GM12878 (cell line): Measurements from ENCODE around the gene ARHGAP12. TPM values are rescaled to one million over a fixed set of nuclear protein-coding genes. Genes with fewer than 3 reads are reported as not detected.

Experiments
- ATAC-seq: fragments of 200-7000 bp; cut with Tn5 transposase; 3 replicates; pipeline ENCODE4 v1.9.1; 2020; ENCODE audit warnings: mild to moderate bottlenecking, moderate library complexity
- BruUV-seq: library from RNA; stranded (reverse); fragments of 400-500 nt; replicated peaks from 2 replicates; lab custom pipeline; 2021; lab: Mats Ljungman, UMichigan
- CTCF ChIA-PET: fragments of 300-600 bp; sonication (Branson Sonifier 250); formaldehyde crosslinking; extraction: SDS; loops from one replicate; lab custom pipeline; 2021; ENCODE audit warnings: inconsistent platforms; lab: Yijun Ruan, JAX
- POLR2A ChIA-PET: fragments of 350-600 bp; formaldehyde crosslinking; extraction: SDS; loops from one replicate; lab custom pipeline; 2021; ENCODE audit warnings: inconsistent platforms; lab: Charles Lee
- RAD21 ChIA-PET: fragments of 300-600 bp; sonication (Branson Sonifier 250); formaldehyde crosslinking; loops from one replicate; lab custom pipeline; 2023; ENCODE audit warnings: antibody characterized with exemption; ENCODE audit not compliant: unreplicated experiment; lab: Charles Lee
- SMC1A ChIA-PET: fragments of 300-600 bp; sonication (Branson Sonifier 250); formaldehyde crosslinking; loops from one replicate; lab custom pipeline; 2023; ENCODE audit not compliant: unreplicated experiment, uncharacterized antibody; lab: Charles Lee
- DNase-seq: peaks from one replicate; pipeline ENCODE4 v3.0.0-alpha.2; 2011; ENCODE audit warnings: low read depth, low spot score
- FAIRE-seq: peaks from 3 replicates; lab custom pipeline; 2011; peaks lifted over from hg19 to GRCh38; lab: Jason Lieb, UNC
- H2AFZ ChIP-seq: 2 replicates; pipeline ENCODE4 v1.6.0; 2011; ENCODE audit warnings: low read depth, low read length, control low read depth; ENCODE audit not compliant: control insufficient read depth
- H3K27ac ChIP-seq: 2 replicates; pipeline ENCODE4 v1.5.1; 2011; ENCODE audit warnings: control low read depth; ENCODE audit not compliant: control insufficient read depth, insufficient read depth
- H3K27me3 ChIP-seq, 2 experiments: replicated peaks in 1 of 2; 2 replicates each; pipeline versions ENCODE4 v1.6.0 to v1.6.1; 2011; ENCODE audit warnings: low read length in 1 of 2; ENCODE audit not compliant: control insufficient read depth in 2 of 2, insufficient read depth in 2 of 2
- H3K36me3 ChIP-seq, 2 experiments: 2 replicates each; pipeline ENCODE4 v1.5.1; 2011; ENCODE audit warnings: low read length in 1 of 2; ENCODE audit not compliant: control insufficient read depth in 2 of 2, insufficient read depth in 2 of 2
- H3K4me1 ChIP-seq: 2 replicates; pipeline ENCODE4 v1.6.1; 2011; ENCODE audit warnings: mild to moderate bottlenecking, low read length, moderate library complexity, mixed read lengths; ENCODE audit not compliant: control insufficient read depth, insufficient read depth
- H3K4me2 ChIP-seq: 2 replicates; pipeline ENCODE4 v1.6.0; 2011; ENCODE audit warnings: control low read depth; ENCODE audit not compliant: control insufficient read depth, insufficient read depth
- H3K4me3 ChIP-seq: fragments of 200-600 bp; sonication (generic); 2 replicates; pipeline ENCODE4 v1.5.1; 2016
- H3K79me2 ChIP-seq: 2 replicates; pipeline ENCODE4 v1.6.0; 2011; ENCODE audit warnings: low read length; ENCODE audit not compliant: control insufficient read depth, insufficient read depth
- H3K9ac ChIP-seq: 2 replicates; pipeline ENCODE4 v1.8.0; 2011; ENCODE audit warnings: low read length, control low read depth, mixed read lengths; ENCODE audit not compliant: control insufficient read depth, insufficient read depth
- H3K9me3 ChIP-seq: replicated peaks from 3 replicates; pipeline ENCODE4 v1.5.1; 2011; ENCODE audit warnings: mild to moderate bottlenecking, low read length; ENCODE audit not compliant: control insufficient read depth, insufficient read depth
- H4K20me1 ChIP-seq: 2 replicates; pipeline ENCODE4 v1.6.0; 2011; ENCODE audit not compliant: control insufficient read depth, insufficient read depth
- IKZF2 ChIP-seq, 2 experiments: fragments of 450-650 bp; IDR thresholded peaks; 2 replicates each; pipeline ENCODE4 v1.6.1; 2017; ENCODE audit warnings: mild to moderate bottlenecking in 2 of 2, moderate library complexity in 2 of 2
- LARP7 ChIP-seq: fragments of 450-650 bp; IDR thresholded peaks from 2 replicates; pipeline ENCODE4 v1.6.1; 2017; ENCODE audit warnings: mild to moderate bottlenecking
- MEF2B ChIP-seq: fragments of 450-650 bp; IDR thresholded peaks from 2 replicates; pipeline ENCODE4 v1.6.1; 2018; ENCODE audit warnings: mild to moderate bottlenecking, moderate library complexity; ENCODE audit not compliant: partially characterized antibody, poor library complexity, severe bottlenecking
- MXI1 ChIP-seq: fragments of 150-350 bp; IDR thresholded peaks from 2 replicates; pipeline ENCODE4 v1.6.1; 2011; ENCODE audit warnings: low read depth, mild to moderate bottlenecking, inconsistent platforms, low read length, improper control_type of control experiment
- MYB ChIP-seq: fragments of 150-350 bp; IDR thresholded peaks from 2 replicates; pipeline ENCODE4 v1.6.1; 2014; ENCODE audit warnings: mild to moderate bottlenecking, low read depth, low read length, borderline replicate concordance
- NR2F1 ChIP-seq: fragments of 450-650 bp; conservative IDR thresholded peaks from 2 replicates; pipeline ENCODE4 v1.6.1; 2017; ENCODE audit warnings: mild to moderate bottlenecking
- RELB ChIP-seq: fragments of 450-650 bp; IDR thresholded peaks from 2 replicates; pipeline ENCODE4 v1.6.1; 2017; ENCODE audit warnings: low read depth, mild to moderate bottlenecking, moderate library complexity
- RUNX3 ChIP-seq: IDR thresholded peaks from 2 replicates; pipeline ENCODE4 v1.6.1; 2012; ENCODE audit warnings: low read length, inconsistent platforms
- SKIL ChIP-seq: fragments of 450-650 bp; IDR thresholded peaks from 2 replicates; pipeline ENCODE4 v1.6.1; 2017; ENCODE audit warnings: mild to moderate bottlenecking, low read depth, inconsistent platforms; ENCODE audit not compliant: poor library complexity, severe bottlenecking
- SREBF1 ChIP-seq: IDR thresholded peaks from 2 replicates; pipeline ENCODE4 v1.6.1; 2012; ENCODE audit warnings: mild to moderate bottlenecking, low read length
- TCF7 ChIP-seq: IDR thresholded peaks from 2 replicates; pipeline ENCODE4 v1.6.1; 2014; ENCODE audit warnings: antibody characterized with exemption, borderline replicate concordance
- WGBS: methylation state at CpG from one replicate; pipeline ENCODE4 v1.1.6; 2016; ENCODE audit warnings: low lambda C conversion rate; ENCODE audit not compliant: insufficient replicate concordance, insufficient coverage; ENCODE audit errors: missing lambda C conversion rate; 5-methylcytosine and 5-hydroxymethylcytosine counted together
- in situ Hi-C: fragments of 300-500 bp; cut with MboI; formaldehyde crosslinking; loops from 9 replicates; pipeline ENCODE4 v1.14.3; 2018; ENCODE audit warnings: mixed read lengths
- intact Hi-C: fragments of 100-400 bp; cut with micrococcal nuclease; formaldehyde crosslinking; loops from one replicate; pipeline ENCODE4 v1.14.2; 2022; ENCODE audit not compliant: unreplicated experiment
- polyA plus RNA-seq, 11 experiments: library from polyadenylated mRNA; depleted of rRNA in 4 of 11; unstranded in 6 of 11; stranded (reverse) in 5 of 11; fragments of >200 nt; fragmentation: Nextera tagmentation in 4 of 11; fragmentation: Illumina TruSeq in 1 of 11; extraction: Ambion mirVana in 4 of 11; extraction: Trizol in 1 of 11; gene quantifications; 1 replicate in 1 of 11; 2 replicates in 10 of 11; pipeline versions ENCODE4 v1.2.1 to v1.2.3, GENCODE V29; 2011 to 2016; ENCODE audit warnings: inconsistent platforms in 2 of 11, missing spikeins in 2 of 11, low read depth in 1 of 11
- total RNA-seq, 4 experiments: library from RNA; depleted of rRNA in 3 of 4; stranded (reverse); fragments of >200 nt in 3 of 4; fragmentation: Illumina TruSeq in 1 of 4; extraction: Trizol in 1 of 4; gene quantifications; 2 replicates each; pipeline versions ENCODE4 v1.2.1 to v1.2.3, GENCODE V29; 2013 to 2021

ARHGAP12 gene
- total and polyA plus RNA-seq, 10 of the 15 experiments (the other 5 are each of a cell fraction or from before 2014, with no cell fraction given): 5.4 to 15.6 (median 8.5) TPM

GRCh38 chr10:31930023-31930751 lies 1.6 kb upstream of the ARHGAP12 start (continued):
- TF ChIP-seq RELB: 0 out of 2 replicates have a peak, but pooled peaks have one; percentile 21
- TF ChIP-seq TCF7: 0 out of 2 replicates have a peak, but pooled peaks have one; percentile 21
- no peak for TF ChIP-seq MYB
- TF ChIP-seq RUNX3: peak; percentile 61
- TF ChIP-seq SREBF1: no peak

GRCh38 chr10:31929261-31930022 lies 811 bp upstream of the ARHGAP12 start:
- CTCF ChIA-PET: interaction anchor here (0.6 to 3.1 kb wide), 10 partner anchors 8 to 108 kb away, joined by 3 to 39 read pairs (median 4); no protein-coding TSS in a partner anchor
- RAD21 ChIA-PET: interaction anchor here (0.6 to 3.6 kb wide), 9 partner anchors 8 to 270 kb away, joined by 3 to 47 read pairs (median 4); no protein-coding TSS in a partner anchor
- Histone ChIP-seq H3K4me3 (peak overlapping the region; percentile 70), H3K36me3 (no peaks in the 10 kb centered on the region), H3K4me1 (peaks cover 14% of the 10 kb centered on the region), H3K79me2 (peaks cover 29% of the 10 kb centered on the region), H2AFZ (peak overlapping the region; percentile 85), H3K9ac (peak overlapping the region; percentile 82), H3K27me3 (no peaks in the 10 kb centered on the region), H3K27ac (peak overlapping the region; percentile 53), H4K20me1 (no peaks in the 10 kb centered on the region), H3K4me2 (peak overlapping the region; percentile 92), H3K9me3 (no peaks in the 10 kb centered on the region)
- ATAC-seq (peak; percentile 57), DNase-seq (no peak), FAIRE-seq (no peak)
- in situ Hi-C loops: no loop called here
- BruUV-seq: TSS peak; percentile 83
- intact Hi-C loops: loop anchor here (5.0 to 10.0 kb wide), 3 partner anchors 52 to 445 kb away; no protein-coding TSS in a partner anchor
- SMC1A ChIA-PET: interaction anchor here (0.8 to 3.5 kb wide), 20 partner anchors 8 to 121 kb away, joined by 3 to 46 read pairs (median 4); no protein-coding TSS in a partner anchor
- WGBS: 2% methylated on average over 23 of the region's 25 CpGs
- POLR2A ChIA-PET: interaction anchor here (0.7 to 2.0 kb wide), 12 partner anchors 8 to 1233 kb away, joined by 3 to 14 read pairs (median 3); no protein-coding TSS in a partner anchor
- TF ChIP-seq NR2F1 (peak; percentile 73), RELB (peak; percentile 32; the same call in 1 of the 2 replicates), SKIL (no peak), MXI1 (0 out of 2 replicates have a peak, but pooled peaks have one; percentile 37), LARP7 (peak; percentile 60; the same call in 1 of the 2 replicates), MEF2B (peak; percentile 9), MYB (no peak), IKZF2 (IDR thresholded peaks at IDR 0.05) (0 out of 4 replicates have a peak, but pooled peaks have one; percentile 23 to 27)
